DND-41 (cell line): ENCODE measurements around the gene GPHA2.

Source experiments
- ATAC-seq: fragments of 200-7000 bp; cut with Tn5 transposase; 3 replicates; pipeline ENCODE4 v1.9.1; 2021; ENCODE audit warnings: low read depth; ENCODE audit not compliant: insufficient read depth
- DNase-seq: peaks from one replicate; pipeline ENCODE4 v3.0.0-alpha.2; 2020
- H2AFZ ChIP-seq: 2 replicates; pipeline ENCODE4 v1.6.0; 2012; ENCODE audit warnings: low read depth, low read length
- H3K27ac ChIP-seq: 2 replicates; pipeline ENCODE4 v1.5.1; 2012; ENCODE audit warnings: low read length, inconsistent platforms
- H3K27me3 ChIP-seq: fragments of 200-600 bp; sonication (generic); 2 replicates; pipeline ENCODE4 v1.6.0; 2012; ENCODE audit warnings: low read length, mild to moderate bottlenecking, inconsistent platforms; ENCODE audit not compliant: insufficient read depth, poor library complexity
- H3K36me3 ChIP-seq: 2 replicates; pipeline ENCODE4 v1.5.1; 2012; ENCODE audit warnings: low read length, inconsistent platforms; ENCODE audit not compliant: insufficient read depth
- H3K4me1 ChIP-seq: 2 replicates; pipeline ENCODE4 v1.5.1; 2012; ENCODE audit warnings: mild to moderate bottlenecking, low read length; ENCODE audit not compliant: insufficient read depth
- H3K4me2 ChIP-seq: 2 replicates; pipeline ENCODE4 v1.6.0; 2012; ENCODE audit warnings: mild to moderate bottlenecking, moderate library complexity, low read length, inconsistent platforms; ENCODE audit not compliant: insufficient read depth
- H3K4me3 ChIP-seq, 2 experiments: fragments of 200-600 bp in 1 of 2; shearing (Covaris generic) in 1 of 2; 2 replicates each; pipeline ENCODE4 v1.5.1; 2012 to 2016; ENCODE audit warnings: inconsistent platforms in 2 of 2, low read length in 2 of 2, mild to moderate bottlenecking in 2 of 2, low read depth in 1 of 2, moderate library complexity in 1 of 2
- H3K79me2 ChIP-seq: 2 replicates; pipeline ENCODE4 v1.6.0; 2012; ENCODE audit warnings: low read length, inconsistent platforms; ENCODE audit not compliant: insufficient read depth
- H3K9ac ChIP-seq: 2 replicates; pipeline ENCODE4 v1.6.0; 2012; ENCODE audit warnings: low read depth, mild to moderate bottlenecking, inconsistent platforms, low read length, moderate library complexity
- H3K9me3 ChIP-seq: 2 replicates; pipeline ENCODE4 v1.5.1; 2012; ENCODE audit warnings: low read length, moderate library complexity, mild to moderate bottlenecking, inconsistent platforms; ENCODE audit not compliant: insufficient read depth, severe bottlenecking
- H4K20me1 ChIP-seq: 2 replicates; pipeline ENCODE4 v1.6.0; 2012; ENCODE audit warnings: low read length; ENCODE audit not compliant: insufficient read depth
- CTCF ChIP-seq: IDR thresholded peaks from 2 replicates; pipeline ENCODE4 v1.5.1; 2012; ENCODE audit warnings: borderline replicate concordance, low read length, moderate library complexity, mild to moderate bottlenecking; ENCODE audit not compliant: poor library complexity, severe bottlenecking; ENCODE audit errors: extremely low read depth
- EZH2 ChIP-seq: IDR thresholded peaks from 3 replicates; pipeline ENCODE4 v1.6.1; 2012; ENCODE audit warnings: borderline replicate concordance, low read depth, mild to moderate bottlenecking, moderate library complexity, low read length, inconsistent platforms; ENCODE audit not compliant: severe bottlenecking

Gene GPHA2

GRCh38 chr11:64891880-64892279, 43.8 kb downstream of the GPHA2 start:
- Histone ChIP-seq H3K36me3 (peaks cover 14% of the 10 kb centered on the region), H4K20me1 (no peaks in the 10 kb centered on the region), H3K27ac (no peak overlapping the region), H3K4me1 (peaks cover 12% of the 10 kb centered on the region), H3K9me3 (no peaks in the 10 kb centered on the region), H3K9ac (no peak overlapping the region), H3K4me3 (no peak overlapping the region), H3K4me2 (no peak overlapping the region), H3K79me2 (no peaks in the 10 kb centered on the region), H3K27me3 (no peaks in the 10 kb centered on the region), H2AFZ (no peak overlapping the region)
- ATAC-seq: no peak
- no peak for DNase-seq
- TF ChIP-seq EZH2 (no peak), CTCF (no peak)

DNA sequence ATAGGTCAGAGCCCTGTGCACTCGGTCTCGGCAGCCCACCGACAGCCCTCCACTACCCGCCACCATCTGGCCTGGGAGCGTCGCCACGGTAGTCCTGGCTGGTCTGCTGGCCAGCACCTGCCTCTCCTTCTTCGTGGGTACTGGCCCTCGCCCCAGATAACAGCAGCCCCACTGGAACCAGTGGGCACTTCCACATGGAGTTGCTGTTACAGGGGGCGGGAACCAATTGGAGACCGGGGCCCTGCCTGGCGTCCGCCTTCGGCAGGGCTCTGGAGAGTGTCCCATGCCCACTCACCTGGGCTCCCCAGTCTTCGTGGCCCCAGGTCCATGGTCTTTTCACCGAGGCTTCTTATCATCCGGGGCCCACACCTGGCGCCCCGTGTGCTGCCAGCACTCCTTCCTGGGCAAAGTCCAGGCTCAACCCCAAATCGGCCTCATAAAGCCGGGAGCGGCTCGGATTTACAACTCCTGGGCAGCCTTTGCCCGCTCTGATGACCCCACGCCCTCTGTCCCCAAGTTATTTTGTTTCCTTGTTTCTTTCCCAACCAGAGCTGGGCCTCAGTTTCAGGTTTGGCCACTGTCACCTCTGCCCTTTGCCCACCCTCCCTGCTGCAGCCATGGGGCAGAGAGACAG, 44.4 kb downstream of the GPHA2 start:
- no peak for DNase-seq
- no peak overlapping the region for H3K9ac ChIP-seq
- H3K4me2 ChIP-seq: no peak overlapping the region
- H3K4me3 ChIP-seq: no peak overlapping the region
- TF ChIP-seq CTCF: no peak
- TF ChIP-seq EZH2: no peak
- no peaks in the 10 kb centered on the region for H3K9me3 ChIP-seq
- H3K27ac ChIP-seq: no peak overlapping the region
- no peaks in the 10 kb centered on the region for H4K20me1 ChIP-seq
- H3K27me3 ChIP-seq: no peaks in the 10 kb centered on the region
- H2AFZ ChIP-seq: no peak overlapping the region
- peaks cover 12% of the 10 kb centered on the region for H3K4me1 ChIP-seq
- peaks cover 10% of the 10 kb centered on the region for H3K36me3 ChIP-seq
- H3K79me2 ChIP-seq: no peaks in the 10 kb centered on the region
- no peak for ATAC-seq

GRCh38 chr11:64890522-64890939, 45.2 kb downstream of the GPHA2 start:
- ATAC-seq: no peak
- Histone ChIP-seq H3K27ac (no peak overlapping the region), H3K4me1 (peaks cover 12% of the 10 kb centered on the region), H3K79me2 (no peaks in the 10 kb centered on the region), H3K9me3 (no peaks in the 10 kb centered on the region), H3K4me2 (no peak overlapping the region), H3K36me3 (peaks cover 4% of the 10 kb centered on the region; the same call in 1 of the 2 replicates), H2AFZ (no peak overlapping the region), H3K27me3 (no peaks in the 10 kb centered on the region), H3K4me3 (no peak overlapping the region), H4K20me1 (no peaks in the 10 kb centered on the region), H3K9ac (no peak overlapping the region)
- TF ChIP-seq CTCF: no peak
- no peak for TF ChIP-seq EZH2
- no peak for DNase-seq
